IMR-90 (cell line): ENCODE results near the gene ARHGAP28. TPM values are rescaled to one million over a fixed set of nuclear protein-coding genes. Genes with fewer than 3 reads are reported as not detected.

Experiments
- ATAC-seq: fragments of 200-7000 bp; cut with Tn5 transposase; 2 replicates; pipeline ENCODE4 v1.9.1; 2020; ENCODE audit warnings: low read depth, mild to moderate bottlenecking, moderate library complexity
- BruUV-seq: library from RNA; stranded (reverse); fragments of 400-500 nt; replicated peaks from 2 replicates; lab custom pipeline; 2021; lab: Mats Ljungman, UMichigan
- CTCF ChIA-PET: fragments of 300-600 bp; formaldehyde crosslinking; extraction: SDS; loops from one replicate; lab custom pipeline; 2021; ENCODE audit warnings: antibody characterized with exemption; lab: Yijun Ruan, JAX
- POLR2A ChIA-PET: fragments of 300-600 bp; sonication (Branson Sonifier 250); formaldehyde crosslinking; loops from one replicate; lab custom pipeline; 2022; ENCODE audit warnings: antibody characterized with exemption; ENCODE audit not compliant: unreplicated experiment; lab: Charles Lee
- DNase-seq: peaks from one replicate; pipeline ENCODE4 v3.0.0; 2013
- H2AFZ ChIP-seq: replicated peaks from 2 replicates; pipeline ENCODE3; 2013; ENCODE audit warnings: low read length, mild to moderate bottlenecking; ENCODE audit not compliant: poor library complexity
- H2AK5ac ChIP-seq: 2 replicates; pipeline ENCODE4 v1.6.1; 2013; ENCODE audit warnings: low read depth, low read length, inconsistent platforms
- H2AK9ac ChIP-seq: replicated peaks from 2 replicates; pipeline ENCODE3; 2013; ENCODE audit warnings: mild to moderate bottlenecking, low read depth, low read length, moderate library complexity; ENCODE audit not compliant: poor library complexity
- H2BK120ac ChIP-seq: 2 replicates; pipeline ENCODE4 v1.6.1; 2013; ENCODE audit warnings: low read depth, low read length, inconsistent platforms
- H2BK15ac ChIP-seq: 3 replicates; pipeline ENCODE4 v1.6.1; 2013; ENCODE audit warnings: low read depth, low read length, inconsistent platforms
- H2BK20ac ChIP-seq: 2 replicates; pipeline ENCODE4 v1.6.1; 2013; ENCODE audit warnings: low read depth, mild to moderate bottlenecking, inconsistent platforms, low read length, moderate library complexity
- H2BK5ac ChIP-seq: 2 replicates; pipeline ENCODE4 v1.6.1; 2013; ENCODE audit warnings: mild to moderate bottlenecking, low read depth, low read length, inconsistent platforms; ENCODE audit not compliant: poor library complexity, severe bottlenecking
- H3K14ac ChIP-seq: replicated peaks from 2 replicates; pipeline ENCODE4 v1.6.1; 2013; ENCODE audit warnings: low read depth, low read length, inconsistent platforms
- H3K18ac ChIP-seq: 2 replicates; pipeline ENCODE4 v1.6.1; 2013; ENCODE audit warnings: low read depth, low read length, control low read depth
- H3K23ac ChIP-seq: 2 replicates; pipeline ENCODE4 v1.6.1; 2013; ENCODE audit warnings: low read depth, low read length, inconsistent platforms
- H3K27ac ChIP-seq: 2 replicates; pipeline ENCODE4 v1.5.1; 2013; ENCODE audit warnings: mild to moderate bottlenecking, control low read depth, low read length; ENCODE audit not compliant: insufficient read depth
- H3K27me3 ChIP-seq: 2 replicates; pipeline ENCODE4 v1.6.1; 2013; ENCODE audit warnings: low read length; ENCODE audit not compliant: control insufficient read depth, insufficient read depth
- H3K36me3 ChIP-seq: 2 replicates; pipeline ENCODE4 v1.6.1; 2013; ENCODE audit warnings: low read length, mixed read lengths; ENCODE audit not compliant: control insufficient read depth, insufficient read depth
- H3K4ac ChIP-seq: 2 replicates; pipeline ENCODE4 v1.6.1; 2013; ENCODE audit warnings: low read depth, low read length, inconsistent platforms
- H3K4me1 ChIP-seq: 2 replicates; pipeline ENCODE4 v1.6.1; 2013; ENCODE audit warnings: low read length, mixed read lengths; ENCODE audit not compliant: control insufficient read depth, insufficient read depth
- H3K4me2 ChIP-seq: 2 replicates; pipeline ENCODE4 v1.6.1; 2013; ENCODE audit warnings: low read depth, mild to moderate bottlenecking, control low read depth, low read length, moderate library complexity
- H3K4me3 ChIP-seq: 2 replicates; pipeline ENCODE4 v1.5.1; 2013; ENCODE audit warnings: low read depth, mild to moderate bottlenecking, control low read depth, low read length, moderate library complexity; ENCODE audit not compliant: insufficient read depth
- H3K56ac ChIP-seq: 2 replicates; pipeline ENCODE4 v1.6.1; 2013; ENCODE audit warnings: low read length, inconsistent platforms; ENCODE audit not compliant: insufficient read depth; ENCODE audit errors: extremely low read depth
- H3K79me1 ChIP-seq, 2 experiments: 2 replicates each; pipeline ENCODE4 v1.6.1; 2013; ENCODE audit warnings: low read length in 2 of 2, inconsistent platforms in 1 of 2, low read depth in 1 of 2
- H3K9ac ChIP-seq: 2 replicates; pipeline ENCODE4 v1.6.1; 2013; ENCODE audit warnings: low read depth, low read length, control low read depth
- H3K9me1 ChIP-seq: 2 replicates; pipeline ENCODE4 v1.6.1; 2013; ENCODE audit warnings: low read length, inconsistent platforms; ENCODE audit not compliant: insufficient read depth
- H3K9me3 ChIP-seq: 2 replicates; pipeline ENCODE4 v1.6.1; 2013; ENCODE audit warnings: low read length; ENCODE audit not compliant: control insufficient read depth, insufficient read depth
- H4K20me1 ChIP-seq: 2 replicates; pipeline ENCODE4 v1.6.1; 2013; ENCODE audit warnings: low read length, inconsistent platforms; ENCODE audit not compliant: insufficient read depth
- H4K5ac ChIP-seq: 2 replicates; pipeline ENCODE4 v1.6.1; 2013; ENCODE audit warnings: mild to moderate bottlenecking, low read depth, low read length, control low read depth
- H4K8ac ChIP-seq, 2 experiments: 2 replicates each; pipeline ENCODE4 v1.6.1; 2013; ENCODE audit warnings: low read depth in 2 of 2, low read length in 2 of 2, control low read depth in 1 of 2, inconsistent platforms in 1 of 2
- H4K91ac ChIP-seq: 2 replicates; pipeline ENCODE4 v1.6.1; 2013; ENCODE audit warnings: low read depth, low read length, inconsistent platforms; ENCODE audit not compliant: insufficient read depth
- BHLHE40 ChIP-seq: fragments of 150-350 bp; IDR thresholded peaks from 2 replicates; pipeline ENCODE4 v1.6.1; 2016; ENCODE audit warnings: mild to moderate bottlenecking, low read depth, low read length
- CEBPB ChIP-seq: IDR thresholded peaks from 2 replicates; pipeline ENCODE4 v1.6.1; 2012; ENCODE audit warnings: low read depth, low read length, improper control_type of control experiment
- CHD1 ChIP-seq: IDR thresholded peaks from 2 replicates; pipeline ENCODE4 v1.6.1; 2012; ENCODE audit warnings: low read depth, low read length, improper control_type of control experiment
- ELK1 ChIP-seq: fragments of 150-350 bp; IDR thresholded peaks from 2 replicates; pipeline ENCODE4 v1.6.1; 2016; ENCODE audit warnings: low read depth, mild to moderate bottlenecking, low read length, moderate library complexity, borderline replicate concordance
- FOS ChIP-seq: fragments of 150-350 bp; IDR thresholded peaks from 2 replicates; pipeline ENCODE4 v1.6.1; 2016; ENCODE audit warnings: low read depth, low read length
- MAFK ChIP-seq: IDR thresholded peaks from 2 replicates; pipeline ENCODE4 v1.6.1; 2012; ENCODE audit warnings: low read depth, low read length, improper control_type of control experiment
- MAZ ChIP-seq: IDR thresholded peaks from 2 replicates; pipeline ENCODE4 v1.6.1; 2012; ENCODE audit warnings: low read depth, mild to moderate bottlenecking, low read length, improper control_type of control experiment, moderate library complexity, borderline replicate concordance
- MXI1 ChIP-seq: IDR thresholded peaks from 2 replicates; pipeline ENCODE4 v1.6.1; 2012; ENCODE audit warnings: low read depth, mild to moderate bottlenecking, low read length, moderate library complexity, borderline replicate concordance
- POLR2A ChIP-seq: IDR thresholded peaks from 2 replicates; pipeline ENCODE4 v1.6.1; 2012; ENCODE audit warnings: mild to moderate bottlenecking, low read depth, low read length
- RAD21 ChIP-seq: IDR thresholded peaks from 2 replicates; pipeline ENCODE4 v1.6.1; 2012; ENCODE audit warnings: low read length, improper control_type of control experiment
- RCOR1 ChIP-seq: IDR thresholded peaks from 2 replicates; pipeline ENCODE4 v1.6.1; 2012; ENCODE audit warnings: mild to moderate bottlenecking, low read length, improper control_type of control experiment; ENCODE audit not compliant: insufficient replicate concordance
- RFX5 ChIP-seq: IDR thresholded peaks from 2 replicates; pipeline ENCODE4 v1.8.0; 2012; ENCODE audit warnings: low read depth, mild to moderate bottlenecking, low read length, moderate library complexity
- SMC3 ChIP-seq: fragments of 150-350 bp; IDR thresholded peaks from 2 replicates; pipeline ENCODE4 v1.6.1; 2016; ENCODE audit warnings: low read depth, mild to moderate bottlenecking, antibody characterized with exemption, low read length, moderate library complexity
- WGBS, 2 experiments: methylation state at CpG; one replicate each; pipeline versions ENCODE4 v1.1.5 to v1.1.7; 2013; ENCODE audit warnings: missing lambda C conversion rate in 2 of 2; ENCODE audit not compliant: insufficient read length in 1 of 2; ENCODE audit errors: extremely low coverage in 2 of 2; 5-methylcytosine and 5-hydroxymethylcytosine counted together
- dilution Hi-C: fragments of 300-500 bp; cut with HindIII; formaldehyde crosslinking; loops from one replicate; pipeline ENCODE4 v1.14.3; 2018; ENCODE audit warnings: low sequenced_read_pairs; ENCODE audit not compliant: unreplicated experiment
- in situ Hi-C: fragments of 300-500 bp; cut with MboI; formaldehyde crosslinking; loops from 3 replicates; pipeline ENCODE4 v1.14.3; 2019; ENCODE audit warnings: low sequenced_read_pairs, inconsistent platforms, mixed read lengths
- intact Hi-C: fragments of 100-400 bp; cut with micrococcal nuclease; formaldehyde crosslinking; loops from 2 replicates; pipeline ENCODE4 v1.10.0; 2022
- polyA plus RNA-seq, 3 experiments: library from polyadenylated mRNA; depleted of rRNA; stranded (reverse); fragments of >200 nt; gene quantifications; 2 replicates each; pipeline ENCODE4 v1.2.3, GENCODE V29; 2012; ENCODE audit warnings: low replicate concordance in 1 of 3
- total RNA-seq: library from RNA; depleted of rRNA; stranded (reverse); fragments of >200 nt; gene quantifications from 2 replicates; pipeline ENCODE4 v1.2.3, GENCODE V29; 2012
- TF ChIP-seq, protein P1 (sequence below): fragments of 150-350 bp; IDR thresholded peaks from 2 replicates; pipeline ENCODE4 v1.6.1; 2017; ENCODE audit warnings: mild to moderate bottlenecking, antibody characterized with exemption, low read length, low read depth
- TF ChIP-seq, protein P2 (sequence below): conservative IDR thresholded peaks from 2 replicates; pipeline ENCODE4 v1.5.1; 2012; ENCODE audit warnings: mild to moderate bottlenecking, low read depth, low read length, improper control_type of control experiment

The ARHGAP28 gene
- total and polyA plus RNA-seq, 2 of the 4 experiments (the other 2 are of a cell fraction), result 1.8 to 3.8 TPM

DNA sequence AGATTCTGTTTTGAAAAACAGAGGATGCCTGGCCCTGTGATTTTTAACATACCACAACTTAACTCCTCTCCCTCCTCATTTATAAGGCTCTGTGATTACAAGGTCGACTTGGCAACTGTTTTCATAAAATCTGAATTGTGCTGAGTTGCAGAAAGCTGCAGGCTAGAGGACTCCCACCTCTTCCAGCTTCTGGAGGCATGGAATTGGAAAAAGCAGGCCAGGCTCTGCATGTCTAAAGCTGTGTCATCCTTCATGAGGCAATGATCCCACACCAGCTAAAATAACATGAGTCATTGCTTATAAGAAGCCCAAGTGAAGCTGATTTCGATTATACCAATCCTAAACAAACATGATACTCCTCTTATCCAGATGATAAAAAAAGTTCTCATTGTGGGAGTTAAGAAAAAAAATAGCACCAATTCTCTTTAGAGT, 11.7 kb downstream of the ARHGAP28 start:
- Histone ChIP-seq H3K23ac (peak overlapping the region; percentile 44; the same call in 1 of the 2 replicates), H3K14ac (no peak overlapping the region), H3K9ac (no peak overlapping the region), H2AK9ac (no peak overlapping the region), H4K8ac (peak overlapping the region in 1 of 2 experiments; percentile 76; a peak in 2 of 4 replicates), H2AK5ac (no peak overlapping the region), H2AFZ (no peak overlapping the region), H3K4ac (peak overlapping the region; percentile 89; the same call in 1 of the 2 replicates), H3K56ac (no peak overlapping the region), H4K91ac (peak overlapping the region; percentile 32; the same call in 1 of the 2 replicates), H3K4me2 (peak overlapping the region; percentile 43; the same call in 1 of the 2 replicates), H3K4me3 (no peak overlapping the region), H3K79me1 (peaks cover 0 to 13% of the 10 kb centered on the region in 2 experiments; a peak in 1 of 4 replicates), H2BK5ac (peak overlapping the region; percentile 78), H3K27me3 (no peaks in the 10 kb centered on the region), H3K18ac (peak overlapping the region; percentile 61; the same call in 1 of the 2 replicates), H3K36me3 (peaks cover 5% of the 10 kb centered on the region; the same call in 1 of the 2 replicates), H3K27ac (peak overlapping the region; percentile 99; the same call in 1 of the 2 replicates), H2BK20ac (peak overlapping the region; percentile 84), H2BK120ac (peak overlapping the region; percentile 96), H2BK15ac (no peak overlapping the region; the same call in 2 of the 3 replicates), H3K9me3 (no peaks in the 10 kb centered on the region), H4K5ac (0 out of 2 replicates have a peak overlapping the region, but pooled peaks have one; percentile 98), H3K4me1 (peaks cover 19% of the 10 kb centered on the region), H4K20me1 (no peaks in the 10 kb centered on the region), H3K9me1 (peaks cover 3% of the 10 kb centered on the region)
- ChIA-PET POLR2A (interaction anchor here (0.6 to 1.9 kb wide), 3 partner anchors 10 to 1958 kb away, joined by 4 to 9 read pairs (median 6); no protein-coding TSS in a partner anchor), CTCF (interaction anchor here (0.8 to 1.5 kb wide), 4 partner anchors 9 to 522 kb away, joined by 3 to 4 read pairs (median 4); no protein-coding TSS in a partner anchor)
- no TSS peak for BruUV-seq
- dilution Hi-C loops (no loop called here), intact Hi-C loops (no loop called here), in situ Hi-C loops (no loop called here)
- peak; percentile 93 for ATAC-seq
- DNase-seq, result peak; percentile 100
- WGBS, 2 experiments, result no CpG with 5 or more reads among the region's 2 CpGs
- no peak for TF ChIP-seq RCOR1
- TF ChIP-seq MAFK, result peak; percentile 98
- TF ChIP-seq, protein P1, sequence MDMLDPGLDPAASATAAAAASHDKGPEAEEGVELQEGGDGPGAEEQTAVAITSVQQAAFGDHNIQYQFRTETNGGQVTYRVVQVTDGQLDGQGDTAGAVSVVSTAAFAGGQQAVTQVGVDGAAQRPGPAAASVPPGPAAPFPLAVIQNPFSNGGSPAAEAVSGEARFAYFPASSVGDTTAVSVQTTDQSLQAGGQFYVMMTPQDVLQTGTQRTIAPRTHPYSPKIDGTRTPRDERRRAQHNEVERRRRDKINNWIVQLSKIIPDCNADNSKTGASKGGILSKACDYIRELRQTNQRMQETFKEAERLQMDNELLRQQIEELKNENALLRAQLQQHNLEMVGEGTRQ, result no peak
- TF ChIP-seq CHD1, result no peak
- TF ChIP-seq CEBPB, result peak; percentile 98
- TF ChIP-seq SMC3, result 0 out of 2 replicates have a peak, but pooled peaks have one; percentile 12
- peak; percentile 99 for TF ChIP-seq FOS
- no peak for TF ChIP-seq RFX5
- TF ChIP-seq ELK1, result no peak
- no peak for TF ChIP-seq MAZ
- TF ChIP-seq POLR2A, result no peak
- TF ChIP-seq BHLHE40, result peak; percentile 70
- peak; percentile 36; the same call in 1 of the 2 replicates for TF ChIP-seq MXI1
- TF ChIP-seq, protein P2, sequence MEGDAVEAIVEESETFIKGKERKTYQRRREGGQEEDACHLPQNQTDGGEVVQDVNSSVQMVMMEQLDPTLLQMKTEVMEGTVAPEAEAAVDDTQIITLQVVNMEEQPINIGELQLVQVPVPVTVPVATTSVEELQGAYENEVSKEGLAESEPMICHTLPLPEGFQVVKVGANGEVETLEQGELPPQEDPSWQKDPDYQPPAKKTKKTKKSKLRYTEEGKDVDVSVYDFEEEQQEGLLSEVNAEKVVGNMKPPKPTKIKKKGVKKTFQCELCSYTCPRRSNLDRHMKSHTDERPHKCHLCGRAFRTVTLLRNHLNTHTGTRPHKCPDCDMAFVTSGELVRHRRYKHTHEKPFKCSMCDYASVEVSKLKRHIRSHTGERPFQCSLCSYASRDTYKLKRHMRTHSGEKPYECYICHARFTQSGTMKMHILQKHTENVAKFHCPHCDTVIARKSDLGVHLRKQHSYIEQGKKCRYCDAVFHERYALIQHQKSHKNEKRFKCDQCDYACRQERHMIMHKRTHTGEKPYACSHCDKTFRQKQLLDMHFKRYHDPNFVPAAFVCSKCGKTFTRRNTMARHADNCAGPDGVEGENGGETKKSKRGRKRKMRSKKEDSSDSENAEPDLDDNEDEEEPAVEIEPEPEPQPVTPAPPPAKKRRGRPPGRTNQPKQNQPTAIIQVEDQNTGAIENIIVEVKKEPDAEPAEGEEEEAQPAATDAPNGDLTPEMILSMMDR, result no peak
- TF ChIP-seq RAD21, result no peak
